ENCODE measurements around the gene POC1B.

The POC1B gene

DNA sequence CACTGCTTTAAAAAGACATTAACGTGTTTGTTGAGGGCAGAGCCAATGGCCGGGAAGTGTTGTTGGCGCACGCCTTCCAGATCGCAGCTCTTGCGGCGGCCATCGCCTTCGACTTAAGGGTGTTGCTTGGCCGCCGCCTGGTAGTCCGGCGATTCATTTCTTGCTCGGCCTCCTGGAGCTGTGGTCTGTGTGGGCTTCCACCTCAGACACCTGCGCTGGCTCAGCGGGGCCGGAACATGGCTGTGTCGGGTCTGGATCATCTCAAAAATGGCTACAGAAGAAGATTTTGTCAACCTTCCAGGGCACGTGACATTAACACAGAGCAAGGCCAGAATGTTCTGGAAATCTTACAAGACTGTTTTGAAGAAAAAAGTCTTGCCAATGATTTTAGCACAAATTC lies 26.0 kb downstream of the POC1B start:
- TF ChIP-seq, protein P1, sequence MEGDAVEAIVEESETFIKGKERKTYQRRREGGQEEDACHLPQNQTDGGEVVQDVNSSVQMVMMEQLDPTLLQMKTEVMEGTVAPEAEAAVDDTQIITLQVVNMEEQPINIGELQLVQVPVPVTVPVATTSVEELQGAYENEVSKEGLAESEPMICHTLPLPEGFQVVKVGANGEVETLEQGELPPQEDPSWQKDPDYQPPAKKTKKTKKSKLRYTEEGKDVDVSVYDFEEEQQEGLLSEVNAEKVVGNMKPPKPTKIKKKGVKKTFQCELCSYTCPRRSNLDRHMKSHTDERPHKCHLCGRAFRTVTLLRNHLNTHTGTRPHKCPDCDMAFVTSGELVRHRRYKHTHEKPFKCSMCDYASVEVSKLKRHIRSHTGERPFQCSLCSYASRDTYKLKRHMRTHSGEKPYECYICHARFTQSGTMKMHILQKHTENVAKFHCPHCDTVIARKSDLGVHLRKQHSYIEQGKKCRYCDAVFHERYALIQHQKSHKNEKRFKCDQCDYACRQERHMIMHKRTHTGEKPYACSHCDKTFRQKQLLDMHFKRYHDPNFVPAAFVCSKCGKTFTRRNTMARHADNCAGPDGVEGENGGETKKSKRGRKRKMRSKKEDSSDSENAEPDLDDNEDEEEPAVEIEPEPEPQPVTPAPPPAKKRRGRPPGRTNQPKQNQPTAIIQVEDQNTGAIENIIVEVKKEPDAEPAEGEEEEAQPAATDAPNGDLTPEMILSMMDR (conservative IDR thresholded peaks at IDR 0.05; ENCODE audit: low read depth, low read length): no peak

GRCh38 chr12:89497467-89497866 lies 28.4 kb downstream of the POC1B start:
- DNase-seq (ENCODE audit: low read depth): peak; percentile 33
- TF ChIP-seq, protein P1 (conservative IDR thresholded peaks at IDR 0.05; ENCODE audit: low read depth, low read length): no peak
- H3K4me3 ChIP-seq (ENCODE audit: low read length): no peak overlapping the region

More for the DNA sequence above, 26.0 kb downstream of the POC1B start:
- no peak for DNase-seq (ENCODE audit: low read depth)
- no peak overlapping the region for H3K4me3 ChIP-seq (ENCODE audit: low read length)

- TF ChIP-seq, protein P1 (conservative IDR thresholded peaks at IDR 0.05; ENCODE audit: low read depth, low read length): no peak
- DNase-seq (ENCODE audit: low read depth): peak; percentile 84
- no peak overlapping the region for H3K4me3 ChIP-seq (ENCODE audit: low read length)
Measured at GRCh38 chr12:89497005-89497404, 28.8 kb downstream of the POC1B start.

GRCh38 chr12:89494411-89495231 lies 31.2 kb downstream of the POC1B start:
- H3K4me3 ChIP-seq (ENCODE audit: low read length): no peak overlapping the region
- no peak for DNase-seq (ENCODE audit: low read depth)
- TF ChIP-seq, protein P1 (conservative IDR thresholded peaks at IDR 0.05; ENCODE audit: low read depth, low read length): no peak

GRCh38 chr12:89493670-89494302 lies 32.1 kb downstream of the POC1B start:
- no peak overlapping the region for H3K4me3 ChIP-seq (ENCODE audit: low read length)
- DNase-seq (ENCODE audit: low read depth): no peak
- TF ChIP-seq, protein P1 (conservative IDR thresholded peaks at IDR 0.05; ENCODE audit: low read depth, low read length): no peak

DNA sequence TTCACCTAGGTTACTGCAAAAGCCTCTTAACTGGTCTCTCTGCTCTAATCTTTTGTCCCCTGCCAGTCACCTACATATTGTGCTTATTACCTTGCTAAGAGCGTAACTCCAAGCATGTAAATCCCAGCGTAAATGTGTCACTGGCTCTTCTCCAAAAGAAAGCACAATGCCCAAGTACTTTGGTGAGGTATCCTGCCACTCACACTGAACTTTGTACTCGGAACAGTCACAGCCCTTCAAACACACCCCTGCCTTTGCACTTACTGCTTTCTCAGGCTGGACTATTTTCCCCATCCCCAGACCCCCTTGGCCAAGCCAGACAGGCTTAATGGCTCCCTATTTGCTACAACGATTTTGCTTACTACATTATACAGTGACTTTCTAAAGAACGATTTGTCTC lies 33.0 kb downstream of the POC1B start:
- no peak for DNase-seq (ENCODE audit: low read depth)
- H3K4me3 ChIP-seq (ENCODE audit: low read length): no peak overlapping the region
- TF ChIP-seq, protein P1 (conservative IDR thresholded peaks at IDR 0.05; ENCODE audit: low read depth, low read length): no peak

DNA sequence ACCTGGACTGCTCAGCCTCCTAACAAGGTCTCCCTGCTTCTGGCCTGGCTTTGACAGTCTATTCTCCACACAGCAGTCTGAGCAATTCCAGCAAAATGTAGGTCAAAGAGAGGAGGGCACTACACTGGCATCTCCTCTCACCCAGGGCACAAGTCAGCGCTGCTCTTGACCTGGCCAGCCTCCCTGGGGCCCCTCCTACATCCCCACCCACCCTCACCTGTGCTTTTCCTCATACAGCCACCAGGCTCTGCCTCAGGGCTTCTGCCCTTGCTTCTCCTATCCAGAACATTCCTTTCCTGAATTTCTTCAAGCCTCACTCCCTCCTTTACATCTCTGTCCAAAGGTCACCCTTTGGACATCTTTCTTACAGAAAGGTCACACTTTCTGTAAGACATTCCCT lies 34.9 kb downstream of the POC1B start:
- TF ChIP-seq, protein P1 (conservative IDR thresholded peaks at IDR 0.05; ENCODE audit: low read depth, low read length): no peak
- no peak overlapping the region for H3K4me3 ChIP-seq (ENCODE audit: low read length)
- no peak for DNase-seq (ENCODE audit: low read depth)
